ENCODE measurements around the gene P2RX1.

- no peak for TF ChIP-seq CTCF (IDR thresholded peaks at IDR 0.05; ENCODE audit: low read depth, low read length)
- TF ChIP-seq MAX (IDR thresholded peaks at IDR 0.05; ENCODE audit: low read depth, low read length) = no peak
- TF ChIP-seq POLR2A (IDR thresholded peaks at IDR 0.05; ENCODE audit: extremely low read depth, insufficient read length) = no peak
These were observed 5.4 kb upstream of the P2RX1 start for GRCh38 chr17:3921502-3922319.
